HEK293 (cell line): ENCODE measurements around the gene EPN2.
A peak's percentile ranks its signal among the peaks of the same experiment; 100 is the strongest.

Source experiments
- CTCF ChIA-PET: fragments of 350-600 bp; formaldehyde crosslinking; extraction: SDS; loops from one replicate; lab custom pipeline; 2021; ENCODE audit warnings: antibody characterized with exemption; lab: Yijun Ruan, JAX
- POLR2A ChIA-PET: fragments of 300-600 bp; formaldehyde crosslinking; extraction: SDS; loops from one replicate; lab custom pipeline; 2020; ENCODE audit warnings: antibody characterized with exemption, inconsistent platforms; lab: Yijun Ruan, JAX
- H3K27ac ChIP-seq: fragments of 200-500 bp; sonication (Bioruptor generic); 2 replicates; pipeline ENCODE4 v1.5.1; 2014; ENCODE audit warnings: low read depth, low read length, control low read depth, inconsistent platforms; ENCODE audit errors: extremely low read depth
- H3K36me3 ChIP-seq, 2 experiments: fragments of 200-500 bp in 1 of 2; sonication (Bioruptor generic) in 1 of 2; 1 replicate in 1 of 2; 2 replicates in 1 of 2; pipeline ENCODE4 v1.5.1; 2014 to 2017; ENCODE audit warnings: inconsistent platforms in 2 of 2, low read length in 2 of 2; ENCODE audit not compliant: control insufficient read depth in 2 of 2, insufficient read depth in 1 of 2
- H3K4me1 ChIP-seq: fragments of 200-500 bp; sonication (Bioruptor generic); 2 replicates; pipeline ENCODE4 v1.5.1; 2014; ENCODE audit warnings: mild to moderate bottlenecking, low read length, inconsistent platforms; ENCODE audit not compliant: control insufficient read depth, insufficient read depth
- H3K4me3 ChIP-seq: 2 replicates; pipeline ENCODE4 v1.5.1; 2011; ENCODE audit warnings: low read depth, mild to moderate bottlenecking, control low read depth, low read length, moderate library complexity
- H3K9me3 ChIP-seq: fragments of 200-500 bp; sonication (Bioruptor generic); 2 replicates; pipeline ENCODE4 v1.5.1; 2014; ENCODE audit warnings: low read depth, low read length, inconsistent platforms; ENCODE audit not compliant: control insufficient read depth, insufficient read depth
- GLIS1 ChIP-seq: fragments of 450-650 bp; formaldehyde crosslinking; IDR thresholded peaks from 2 replicates; pipeline ENCODE4 v1.5.1; 2016; ENCODE audit warnings: missing biosample characterization, missing genetic modification characterization
- GLIS2 ChIP-seq: fragments of 450-650 bp; formaldehyde crosslinking; IDR thresholded peaks from 2 replicates; pipeline ENCODE4 v1.5.1; 2016; ENCODE audit warnings: missing biosample characterization, missing genetic modification characterization
- HIC1 ChIP-seq: fragments of 450-650 bp; formaldehyde crosslinking; IDR thresholded peaks from 2 replicates; pipeline ENCODE4 v1.5.1; 2016; ENCODE audit warnings: missing biosample characterization, missing genetic modification characterization
- KLF8 ChIP-seq: fragments of 450-650 bp; formaldehyde crosslinking; IDR thresholded peaks from 2 replicates; pipeline ENCODE4 v1.5.1; 2016; ENCODE audit warnings: missing biosample characterization, missing genetic modification characterization
- PBX3 ChIP-seq: sonication (generic); formaldehyde crosslinking; IDR thresholded peaks from 2 replicates; pipeline ENCODE4 v1.8.1; 2022; ENCODE audit warnings: mild to moderate bottlenecking, moderate library complexity, missing genetic modification reagents
- PRDM2 ChIP-seq: fragments of 450-650 bp; formaldehyde crosslinking; IDR thresholded peaks from 2 replicates; pipeline ENCODE4 v1.5.1; 2016; ENCODE audit warnings: missing biosample characterization, missing genetic modification characterization, borderline replicate concordance
- SCRT2 ChIP-seq: fragments of 450-650 bp; formaldehyde crosslinking; IDR thresholded peaks from 2 replicates; pipeline ENCODE4 v1.5.1; 2016; ENCODE audit warnings: missing biosample characterization, missing genetic modification characterization
- SP2 ChIP-seq: fragments of 450-650 bp; formaldehyde crosslinking; IDR thresholded peaks from 2 replicates; pipeline ENCODE4 v1.5.1; 2016; ENCODE audit warnings: missing biosample characterization, missing genetic modification characterization
- TSHZ1 ChIP-seq: fragments of 450-650 bp; formaldehyde crosslinking; IDR thresholded peaks from 2 replicates; pipeline ENCODE4 v1.5.1; 2016; ENCODE audit warnings: missing biosample characterization, missing genetic modification characterization, borderline replicate concordance
- ZBTB17 ChIP-seq: fragments of 450-650 bp; formaldehyde crosslinking; IDR thresholded peaks from 2 replicates; pipeline ENCODE4 v1.5.1; 2016; ENCODE audit warnings: missing biosample characterization, missing genetic modification characterization
- ZBTB48 ChIP-seq: fragments of 450-650 bp; formaldehyde crosslinking; IDR thresholded peaks from 2 replicates; pipeline ENCODE4 v1.5.1; 2016; ENCODE audit warnings: missing biosample characterization, missing genetic modification characterization
- ZFHX2 ChIP-seq: fragments of 450-650 bp; formaldehyde crosslinking; conservative IDR thresholded peaks from 2 replicates; pipeline ENCODE4 v1.5.1; 2016; ENCODE audit warnings: missing biosample characterization, missing genetic modification characterization
- ZFP41 ChIP-seq: fragments of 450-650 bp; formaldehyde crosslinking; IDR thresholded peaks from 2 replicates; pipeline ENCODE4 v1.5.1; 2016; ENCODE audit warnings: missing biosample characterization, missing genetic modification characterization, borderline replicate concordance
- ZIC2 ChIP-seq: fragments of 450-650 bp; formaldehyde crosslinking; IDR thresholded peaks from 2 replicates; pipeline ENCODE4 v1.5.1; 2016; ENCODE audit warnings: missing biosample characterization, missing genetic modification characterization
- ZNF140 ChIP-seq: fragments of 450-650 bp; formaldehyde crosslinking; IDR thresholded peaks from 2 replicates; pipeline ENCODE4 v1.5.1; 2016; ENCODE audit warnings: missing biosample characterization, missing genetic modification characterization
- ZNF24 ChIP-seq: fragments of 450-650 bp; formaldehyde crosslinking; IDR thresholded peaks from 2 replicates; pipeline ENCODE4 v1.5.1; 2016; ENCODE audit warnings: missing biosample characterization, missing genetic modification characterization
- ZNF324 ChIP-seq: fragments of 450-650 bp; formaldehyde crosslinking; IDR thresholded peaks from 2 replicates; pipeline ENCODE4 v1.5.1; 2016; ENCODE audit warnings: missing biosample characterization, missing genetic modification characterization
- ZNF335 ChIP-seq: fragments of 450-650 bp; formaldehyde crosslinking; conservative IDR thresholded peaks from 2 replicates; pipeline ENCODE4 v1.5.1; 2016; ENCODE audit warnings: missing biosample characterization, missing genetic modification characterization
- ZNF341 ChIP-seq: fragments of 450-650 bp; formaldehyde crosslinking; IDR thresholded peaks from 2 replicates; pipeline ENCODE4; 2016; ENCODE audit warnings: low read depth, missing biosample characterization, missing genetic modification characterization
- ZNF404 ChIP-seq: fragments of 450-650 bp; formaldehyde crosslinking; IDR thresholded peaks from 2 replicates; pipeline ENCODE4 v1.5.1; 2017; ENCODE audit warnings: missing biosample characterization, missing genetic modification characterization
- ZNF416 ChIP-seq: fragments of 450-650 bp; formaldehyde crosslinking; IDR thresholded peaks from 2 replicates; pipeline ENCODE4 v1.5.1; 2016; ENCODE audit warnings: missing biosample characterization, missing genetic modification characterization
- ZNF530 ChIP-seq: fragments of 450-650 bp; formaldehyde crosslinking; IDR thresholded peaks from 2 replicates; pipeline ENCODE4 v1.5.1; 2016; ENCODE audit warnings: low read depth, missing biosample characterization, missing genetic modification characterization
- ZNF621 ChIP-seq: fragments of 450-650 bp; formaldehyde crosslinking; IDR thresholded peaks from 2 replicates; pipeline ENCODE4 v1.5.1; 2017; ENCODE audit warnings: missing biosample characterization, missing genetic modification characterization
- ZNF623 ChIP-seq: fragments of 450-650 bp; formaldehyde crosslinking; IDR thresholded peaks from 2 replicates; pipeline ENCODE4 v1.5.1; 2016; ENCODE audit warnings: missing biosample characterization, missing genetic modification characterization
- ZNF626 ChIP-seq: fragments of 450-650 bp; sonication (Bioruptor Pico); formaldehyde crosslinking; IDR thresholded peaks from 2 replicates; pipeline ENCODE4 v1.5.1; 2018; ENCODE audit warnings: missing biosample characterization, missing genetic modification characterization, inconsistent platforms
- ZNF792 ChIP-seq: fragments of 450-650 bp; formaldehyde crosslinking; IDR thresholded peaks from 2 replicates; pipeline ENCODE4 v1.5.1; 2016; ENCODE audit warnings: missing biosample characterization, missing genetic modification characterization

EPN2 gene

GRCh38 chr17:19238167-19238505 is 970 bp downstream of the EPN2 start:
- Histone ChIP-seq H3K4me1 (peaks cover 5% of the 10 kb centered on the region; the same call in 1 of the 2 replicates), H3K4me3 (peak overlapping the region; percentile 99), H3K36me3 (peaks cover 0 to 7% of the 10 kb centered on the region in 2 experiments; a peak in 2 of 3 replicates), H3K27ac (peak overlapping the region; percentile 82; the same call in 1 of the 2 replicates), H3K9me3 (no peaks in the 10 kb centered on the region)
- POLR2A ChIA-PET: interaction anchor here (1.7 kb wide), 1 partner anchor 140 kb away, joined by 4 read pairs; the partner anchor contains the start of gene MAPK7
- CTCF ChIA-PET: interaction anchor here (0.5 to 1.5 kb wide), 3 partner anchors 17 to 55 kb away, joined by 3 to 5 read pairs (median 5); no protein-coding TSS in a partner anchor
- TF ChIP-seq ZNF335 (tag by site-specific recombination) (peak; percentile 57), ZNF792 (tag by site-specific recombination) (no peak), PRDM2 (tag by site-specific recombination) (no peak), KLF8 (tag by site-specific recombination) (0 out of 2 replicates have a peak, but pooled peaks have one; percentile 9), TSHZ1 (no peak), ZNF416 (tag by site-specific recombination) (no peak), ZFHX2 (tag by site-specific recombination) (peak; percentile 98), HIC1 (tag by site-specific recombination) (0 out of 2 replicates have a peak, but pooled peaks have one; percentile 18), ZNF621 (tag by site-specific recombination) (no peak), ZBTB17 (tag by site-specific recombination) (peak; percentile 78), ZNF324 (tag by site-specific recombination) (no peak), ZFP41 (tag by site-specific recombination) (no peak), SCRT2 (tag by site-specific recombination) (peak; percentile 89), ZIC2 (tag by site-specific recombination) (0 out of 2 replicates have a peak, but pooled peaks have one; percentile 37), ZBTB48 (no peak), ZNF24 (tag by site-specific recombination) (no peak), PBX3 (0 out of 2 replicates have a peak, but pooled peaks have one; percentile 50), SP2 (tag by site-specific recombination) (peak; percentile 10; the same call in 1 of the 2 replicates), ZNF623 (no peak), ZNF404 (tag by site-specific recombination) (no peak), ZNF530 (no peak), ZNF626 (tag by site-specific recombination) (no peak), GLIS2 (tag by site-specific recombination) (peak; percentile 92), ZNF140 (tag by site-specific recombination) (no peak), ZNF341 (tag by site-specific recombination) (no peak; the same call in none of the 2 replicates), GLIS1 (peak; percentile 98)
